Testis (tissue), 2 donors: Measurements from ENCODE around the gene CHD9NB.

Source experiments
- POLR2A ChIP-seq: fragments of 450-650 bp; IDR thresholded peaks from one replicate; pipeline ENCODE4 v1.6.1; 2017; ENCODE audit warnings: antibody characterized with exemption, mild to moderate bottlenecking, moderate library complexity
- TF ChIP-seq, protein P1 (sequence below), 3 experiments: fragments of 450-650 bp in 2 of 3; fragments of 200-600 bp in 1 of 3; sonication (generic) in 1 of 3; IDR thresholded peaks; one replicate each; pipeline ENCODE4 v1.5.1; 2016 to 2019; ENCODE audit warnings: antibody characterized with exemption in 3 of 3, mild to moderate bottlenecking in 2 of 3, moderate library complexity in 1 of 3

DNA sequence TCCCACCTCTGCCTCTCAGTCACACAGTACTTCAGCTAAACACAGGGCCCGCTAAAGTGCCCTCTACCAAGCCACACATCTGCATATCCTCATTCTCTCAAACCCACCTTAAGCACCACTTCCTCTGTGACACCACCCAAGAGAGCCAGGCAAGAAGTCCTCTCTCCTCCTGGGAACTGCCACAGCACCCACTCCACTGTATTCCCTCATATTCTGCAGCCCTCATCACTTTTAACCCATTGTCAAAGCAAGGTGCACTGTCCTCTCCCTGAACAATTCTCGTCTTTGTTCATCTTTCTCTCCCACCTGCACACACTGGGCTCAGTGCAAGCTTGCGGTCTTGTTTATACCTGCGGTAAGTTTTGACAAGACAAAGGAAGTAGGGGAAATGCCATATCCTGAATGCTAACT lies 15.7 kb upstream of the CHD9NB start:
- no peak for TF ChIP-seq POLR2A
- TF ChIP-seq, protein P1, sequence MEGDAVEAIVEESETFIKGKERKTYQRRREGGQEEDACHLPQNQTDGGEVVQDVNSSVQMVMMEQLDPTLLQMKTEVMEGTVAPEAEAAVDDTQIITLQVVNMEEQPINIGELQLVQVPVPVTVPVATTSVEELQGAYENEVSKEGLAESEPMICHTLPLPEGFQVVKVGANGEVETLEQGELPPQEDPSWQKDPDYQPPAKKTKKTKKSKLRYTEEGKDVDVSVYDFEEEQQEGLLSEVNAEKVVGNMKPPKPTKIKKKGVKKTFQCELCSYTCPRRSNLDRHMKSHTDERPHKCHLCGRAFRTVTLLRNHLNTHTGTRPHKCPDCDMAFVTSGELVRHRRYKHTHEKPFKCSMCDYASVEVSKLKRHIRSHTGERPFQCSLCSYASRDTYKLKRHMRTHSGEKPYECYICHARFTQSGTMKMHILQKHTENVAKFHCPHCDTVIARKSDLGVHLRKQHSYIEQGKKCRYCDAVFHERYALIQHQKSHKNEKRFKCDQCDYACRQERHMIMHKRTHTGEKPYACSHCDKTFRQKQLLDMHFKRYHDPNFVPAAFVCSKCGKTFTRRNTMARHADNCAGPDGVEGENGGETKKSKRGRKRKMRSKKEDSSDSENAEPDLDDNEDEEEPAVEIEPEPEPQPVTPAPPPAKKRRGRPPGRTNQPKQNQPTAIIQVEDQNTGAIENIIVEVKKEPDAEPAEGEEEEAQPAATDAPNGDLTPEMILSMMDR (IDR thresholded peaks at IDR 0.05), result no peak
